ENCODE results near the gene NRL. TPM values are rescaled to one million over a fixed set of nuclear protein-coding genes. Genes with fewer than 3 reads are reported as not detected.

NRL gene
- total RNA-seq, 1 donor from 2014 or later = 0.48 TPM

DNA sequence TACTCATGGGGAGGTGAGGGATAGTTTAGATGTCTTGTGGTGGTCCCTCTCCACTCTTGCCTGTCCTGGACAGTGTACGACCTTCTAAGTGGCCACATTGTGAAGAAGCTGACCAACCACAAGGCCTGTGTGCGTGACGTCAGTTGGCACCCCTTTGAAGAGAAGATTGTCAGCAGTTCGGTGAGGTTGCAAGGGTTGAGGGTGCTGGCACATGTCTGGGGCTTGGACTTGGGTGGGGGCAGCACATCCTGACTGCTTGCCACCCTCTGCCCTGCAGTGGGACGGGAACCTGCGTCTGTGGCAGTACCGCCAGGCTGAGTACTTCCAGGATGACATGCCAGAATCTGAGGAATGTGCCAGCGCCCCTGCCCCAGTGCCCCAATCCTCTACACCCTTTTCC lies 8.1 kb upstream of the NRL start:
- Histone ChIP-seq H3K79me2 (ENCODE audit: insufficient read depth, low read length) (no peaks in the 10 kb centered on the region), H3K27ac (ENCODE audit: low read depth, low read length) (no peak overlapping the region), H3K4me2 (ENCODE audit: low read length) (no peak overlapping the region), H3K4me3 (ENCODE audit: insufficient read depth, low read depth, low read length) (no peak overlapping the region), H2AFZ (ENCODE audit: low read depth, low read length) (no peak overlapping the region), H3K9me3 (ENCODE audit: insufficient read depth, low read depth, low read length) (no peaks in the 10 kb centered on the region), H4K20me1 (ENCODE audit: insufficient read depth, low read length) (no peaks in the 10 kb centered on the region), H3K9ac (ENCODE audit: low read length) (no peak overlapping the region), H3K36me3 (ENCODE audit: insufficient read depth, low read length) (peaks cover 29% of the 10 kb centered on the region), H3K4me1 (ENCODE audit: insufficient read depth, low read length) (no peaks in the 10 kb centered on the region), H3K27me3 (ENCODE audit: insufficient read depth, low read length) (no peaks in the 10 kb centered on the region)
- TF ChIP-seq, protein P1, sequence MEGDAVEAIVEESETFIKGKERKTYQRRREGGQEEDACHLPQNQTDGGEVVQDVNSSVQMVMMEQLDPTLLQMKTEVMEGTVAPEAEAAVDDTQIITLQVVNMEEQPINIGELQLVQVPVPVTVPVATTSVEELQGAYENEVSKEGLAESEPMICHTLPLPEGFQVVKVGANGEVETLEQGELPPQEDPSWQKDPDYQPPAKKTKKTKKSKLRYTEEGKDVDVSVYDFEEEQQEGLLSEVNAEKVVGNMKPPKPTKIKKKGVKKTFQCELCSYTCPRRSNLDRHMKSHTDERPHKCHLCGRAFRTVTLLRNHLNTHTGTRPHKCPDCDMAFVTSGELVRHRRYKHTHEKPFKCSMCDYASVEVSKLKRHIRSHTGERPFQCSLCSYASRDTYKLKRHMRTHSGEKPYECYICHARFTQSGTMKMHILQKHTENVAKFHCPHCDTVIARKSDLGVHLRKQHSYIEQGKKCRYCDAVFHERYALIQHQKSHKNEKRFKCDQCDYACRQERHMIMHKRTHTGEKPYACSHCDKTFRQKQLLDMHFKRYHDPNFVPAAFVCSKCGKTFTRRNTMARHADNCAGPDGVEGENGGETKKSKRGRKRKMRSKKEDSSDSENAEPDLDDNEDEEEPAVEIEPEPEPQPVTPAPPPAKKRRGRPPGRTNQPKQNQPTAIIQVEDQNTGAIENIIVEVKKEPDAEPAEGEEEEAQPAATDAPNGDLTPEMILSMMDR (IDR thresholded peaks at IDR 0.05; ENCODE audit: insufficient read depth, low read depth, low read length) = no peak
- TF ChIP-seq EZH2 (IDR thresholded peaks at IDR 0.05; ENCODE audit: insufficient read depth, low read length) = no peak
- Mint-ChIP-seq H3K27me3 (ENCODE audit: low read depth, unreplicated experiment) (no peaks in the 10 kb centered on the region), H3K4me3 (ENCODE audit: unreplicated experiment) (no peak overlapping the region), H3K27ac (ENCODE audit: unreplicated experiment) (no peak overlapping the region), H3K36me3 (ENCODE audit: low read depth, unreplicated experiment) (peaks cover 27% of the 10 kb centered on the region), H3K9me3 (ENCODE audit: unreplicated experiment) (no peaks in the 10 kb centered on the region), H3K4me1 (ENCODE audit: low read depth, unreplicated experiment) (no peaks in the 10 kb centered on the region)
- FAIRE-seq = no peak
- no peak for DNase-seq (ENCODE audit: low read depth)

DNA sequence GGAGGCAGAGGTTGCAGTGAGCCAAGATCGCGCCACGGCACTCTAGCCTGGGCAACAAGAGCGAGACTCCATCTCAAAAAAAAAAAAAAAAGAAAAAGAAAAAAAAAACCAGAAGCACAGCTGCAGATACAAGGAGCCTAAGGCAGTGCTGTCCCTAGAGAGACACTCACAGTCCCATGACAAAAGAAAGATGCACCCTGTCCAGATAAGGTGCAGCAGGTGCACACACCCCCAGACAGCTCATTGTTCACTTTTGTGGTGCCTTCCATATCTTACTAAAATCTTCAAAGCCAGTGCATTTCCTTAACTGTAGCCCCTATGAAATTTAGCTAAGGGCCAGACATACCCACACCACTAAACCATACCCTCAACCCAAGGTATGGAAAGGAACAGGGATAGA lies 7.7 kb upstream of the NRL start:
- no peak overlapping the region for H3K4me2 ChIP-seq (ENCODE audit: low read length)
- FAIRE-seq (no peak), DNase-seq (ENCODE audit: low read depth) (no peak)
- TF ChIP-seq, protein P1 (IDR thresholded peaks at IDR 0.05; ENCODE audit: insufficient read depth, low read depth, low read length) = no peak
- no peak for TF ChIP-seq EZH2 (IDR thresholded peaks at IDR 0.05; ENCODE audit: insufficient read depth, low read length)
- Mint-ChIP-seq H3K36me3 (ENCODE audit: low read depth, unreplicated experiment) (peaks cover 27% of the 10 kb centered on the region), H3K27ac (ENCODE audit: unreplicated experiment) (no peak overlapping the region), H3K27me3 (ENCODE audit: low read depth, unreplicated experiment) (no peaks in the 10 kb centered on the region), H3K4me1 (ENCODE audit: low read depth, unreplicated experiment) (no peaks in the 10 kb centered on the region), H3K4me3 (ENCODE audit: unreplicated experiment) (no peak overlapping the region), H3K9me3 (ENCODE audit: unreplicated experiment) (no peaks in the 10 kb centered on the region)
- no peak overlapping the region for H3K9ac ChIP-seq (ENCODE audit: low read length)
- H3K27ac ChIP-seq (ENCODE audit: low read depth, low read length) = no peak overlapping the region
- H3K9me3 ChIP-seq (ENCODE audit: insufficient read depth, low read depth, low read length) = no peaks in the 10 kb centered on the region
- no peak overlapping the region for H3K4me3 ChIP-seq (ENCODE audit: insufficient read depth, low read depth, low read length)
- no peaks in the 10 kb centered on the region for H3K4me1 ChIP-seq (ENCODE audit: insufficient read depth, low read length)
- H3K79me2 ChIP-seq (ENCODE audit: insufficient read depth, low read length) = no peaks in the 10 kb centered on the region
- no peaks in the 10 kb centered on the region for H3K27me3 ChIP-seq (ENCODE audit: insufficient read depth, low read length)
- no peaks in the 10 kb centered on the region for H4K20me1 ChIP-seq (ENCODE audit: insufficient read depth, low read length)
- peaks cover 30% of the 10 kb centered on the region for H3K36me3 ChIP-seq (ENCODE audit: insufficient read depth, low read length)
- no peak overlapping the region for H2AFZ ChIP-seq (ENCODE audit: low read depth, low read length)

DNA sequence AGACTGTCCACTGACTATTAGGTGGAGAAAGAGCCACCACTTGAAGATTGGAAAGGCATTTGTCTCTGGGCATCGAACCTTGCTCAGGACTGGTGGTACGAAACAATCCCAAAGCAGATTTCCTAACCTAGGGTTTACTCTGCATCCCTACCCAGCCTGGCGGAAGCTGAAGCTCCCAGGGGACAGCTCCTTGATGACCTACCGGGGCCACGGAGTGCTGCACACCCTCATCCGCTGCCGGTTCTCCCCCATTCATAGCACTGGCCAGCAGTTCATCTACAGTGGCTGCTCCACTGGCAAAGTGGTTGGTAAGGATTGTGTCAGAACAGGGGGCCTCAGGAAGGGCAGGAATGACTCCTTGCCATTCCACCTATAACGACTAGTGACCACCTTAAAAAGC lies 6.5 kb upstream of the NRL start:
- FAIRE-seq = no peak
- H3K9ac ChIP-seq (ENCODE audit: low read length) = no peak overlapping the region
- no peak for DNase-seq (ENCODE audit: low read depth)
- TF ChIP-seq, protein P1 (IDR thresholded peaks at IDR 0.05; ENCODE audit: insufficient read depth, low read depth, low read length) = no peak
- TF ChIP-seq EZH2 (IDR thresholded peaks at IDR 0.05; ENCODE audit: insufficient read depth, low read length) = no peak
- no peaks in the 10 kb centered on the region for H3K27me3 Mint-ChIP-seq (ENCODE audit: low read depth, unreplicated experiment)
- H3K27ac Mint-ChIP-seq (ENCODE audit: unreplicated experiment) = no peak overlapping the region
- H3K4me3 Mint-ChIP-seq (ENCODE audit: unreplicated experiment) = no peak overlapping the region
- H3K27me3 ChIP-seq (ENCODE audit: insufficient read depth, low read length) = no peaks in the 10 kb centered on the region
- no peak overlapping the region for H2AFZ ChIP-seq (ENCODE audit: low read depth, low read length)
- no peaks in the 10 kb centered on the region for H3K9me3 ChIP-seq (ENCODE audit: insufficient read depth, low read depth, low read length)
- no peaks in the 10 kb centered on the region for H4K20me1 ChIP-seq (ENCODE audit: insufficient read depth, low read length)
- peaks cover 30% of the 10 kb centered on the region for H3K36me3 ChIP-seq (ENCODE audit: insufficient read depth, low read length)
- H3K4me2 ChIP-seq (ENCODE audit: low read length) = no peak overlapping the region
- peaks cover 6% of the 10 kb centered on the region for H3K79me2 ChIP-seq (ENCODE audit: insufficient read depth, low read length)
- no peaks in the 10 kb centered on the region for H3K4me1 Mint-ChIP-seq (ENCODE audit: low read depth, unreplicated experiment)
- H3K27ac ChIP-seq (ENCODE audit: low read depth, low read length) = no peak overlapping the region
- H3K36me3 Mint-ChIP-seq (ENCODE audit: low read depth, unreplicated experiment) = peaks cover 34% of the 10 kb centered on the region
- no peak overlapping the region for H3K4me3 ChIP-seq (ENCODE audit: insufficient read depth, low read depth, low read length)
- H3K4me1 ChIP-seq (ENCODE audit: insufficient read depth, low read length) = no peaks in the 10 kb centered on the region
- H3K9me3 Mint-ChIP-seq (ENCODE audit: unreplicated experiment) = no peaks in the 10 kb centered on the region
